ENCODE data around the gene LRRC2. TPM values are rescaled to one million over a fixed set of nuclear protein-coding genes. Genes with fewer than 3 reads are reported as not detected.

The LRRC2 gene
- total and polyA plus RNA-seq, 2 donors (not counting 3 experiments of a cell fraction or from before 2014, with no cell fraction given): 0.14 to 0.73 TPM

DNA sequence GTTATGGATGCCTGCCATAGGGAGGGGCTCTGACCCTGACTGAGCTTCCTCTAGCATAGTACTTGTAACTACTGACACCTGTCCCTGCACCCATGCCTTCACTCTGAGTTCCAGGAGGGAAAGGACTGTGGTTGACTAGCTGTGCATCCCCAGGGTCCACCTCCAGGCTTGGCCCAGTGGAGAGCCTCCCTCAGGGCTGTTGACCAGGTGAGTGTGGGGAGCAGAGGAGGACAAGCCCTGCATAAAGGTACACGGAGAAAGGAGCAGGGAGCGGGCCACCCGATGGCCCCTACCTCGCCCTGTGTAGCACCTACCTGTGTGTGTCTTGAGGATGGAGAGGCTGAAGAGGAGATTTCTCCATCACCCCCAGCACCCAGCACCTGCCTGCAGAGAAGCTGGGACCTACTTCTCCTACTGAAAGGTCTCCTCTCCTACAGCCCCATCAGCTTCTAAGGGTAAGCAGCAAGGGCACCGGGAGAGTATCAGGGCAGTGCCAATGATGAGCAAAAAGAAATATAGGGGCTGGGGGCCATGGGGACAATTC, 94.7 kb downstream of the LRRC2 start:
- H3K4me2 ChIP-seq (ENCODE audit: insufficient read depth, low read length): no peak overlapping the region
- H3K9me3 ChIP-seq (replicated peaks; ENCODE audit: control insufficient read depth, insufficient read depth, low read length): no peaks in the 10 kb centered on the region
- DNase-seq (ENCODE audit: low read depth, low spot score) (no peak), FAIRE-seq (no peak)
- no peak overlapping the region for H3K9ac ChIP-seq (replicated peaks; ENCODE audit: extremely low read depth, insufficient read depth, low read length)
- BruUV-seq (replicated peaks): no TSS peak
- H2AFZ ChIP-seq (ENCODE audit: low read depth, low read length): no peak overlapping the region
- no peaks in the 10 kb centered on the region for H3K9me1 ChIP-seq (replicated peaks; ENCODE audit: control insufficient read depth, extremely low read depth, insufficient read depth, low read length)
- ChIA-PET CTCF (interaction anchor here (1.0 to 1.4 kb wide), 3 partner anchors 18 to 87 kb away, joined by 3 to 7 read pairs (median 3); no protein-coding TSS in a partner anchor), POLR2A (no interaction called here)
- H3K27ac ChIP-seq (ENCODE audit: insufficient read depth, low read depth, low read length): no peak overlapping the region
- H3K4me1 ChIP-seq (ENCODE audit: control insufficient read depth, extremely low read depth, insufficient read depth, low read length): no peaks in the 10 kb centered on the region
- intact Hi-C loops (cut with micrococcal nuclease) (no loop called here), dilution Hi-C loops (cut with MboI; ENCODE audit: extremely low pct_ligation_motif_present, low sequenced_read_pairs) (no loop called here)
- H3K4me3 ChIP-seq (replicated peaks in 1 of 3; ENCODE audit: insufficient read depth in 1 of 3, low read depth in 1 of 3, low read length in 3 of 3): no peak overlapping the region
- no peaks in the 10 kb centered on the region for H3K36me3 ChIP-seq (ENCODE audit: control insufficient read depth in 2 of 2, extremely low read depth in 1 of 2, insufficient read depth in 2 of 2, low read length in 2 of 2)
- no peaks in the 10 kb centered on the region for H3K79me2 ChIP-seq (ENCODE audit: control insufficient read depth, insufficient read depth, low read length)
- TF ChIP-seq, protein P1, sequence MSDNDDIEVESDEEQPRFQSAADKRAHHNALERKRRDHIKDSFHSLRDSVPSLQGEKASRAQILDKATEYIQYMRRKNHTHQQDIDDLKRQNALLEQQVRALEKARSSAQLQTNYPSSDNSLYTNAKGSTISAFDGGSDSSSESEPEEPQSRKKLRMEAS (IDR thresholded peaks at IDR 0.05; ENCODE audit: insufficient read depth, insufficient read length): no peak
- TF ChIP-seq FOS (IDR thresholded peaks at IDR 0.05; ENCODE audit: borderline replicate concordance, insufficient read depth, low read length) (no peak), EZH2 (IDR thresholded peaks at IDR 0.05; ENCODE audit: borderline replicate concordance, low read depth, low read length, severe bottlenecking) (no peak), JUN (IDR thresholded peaks at IDR 0.05; ENCODE audit: borderline replicate concordance, insufficient read depth, insufficient read length, low read depth) (no peak)
- TF ChIP-seq, protein P2, sequence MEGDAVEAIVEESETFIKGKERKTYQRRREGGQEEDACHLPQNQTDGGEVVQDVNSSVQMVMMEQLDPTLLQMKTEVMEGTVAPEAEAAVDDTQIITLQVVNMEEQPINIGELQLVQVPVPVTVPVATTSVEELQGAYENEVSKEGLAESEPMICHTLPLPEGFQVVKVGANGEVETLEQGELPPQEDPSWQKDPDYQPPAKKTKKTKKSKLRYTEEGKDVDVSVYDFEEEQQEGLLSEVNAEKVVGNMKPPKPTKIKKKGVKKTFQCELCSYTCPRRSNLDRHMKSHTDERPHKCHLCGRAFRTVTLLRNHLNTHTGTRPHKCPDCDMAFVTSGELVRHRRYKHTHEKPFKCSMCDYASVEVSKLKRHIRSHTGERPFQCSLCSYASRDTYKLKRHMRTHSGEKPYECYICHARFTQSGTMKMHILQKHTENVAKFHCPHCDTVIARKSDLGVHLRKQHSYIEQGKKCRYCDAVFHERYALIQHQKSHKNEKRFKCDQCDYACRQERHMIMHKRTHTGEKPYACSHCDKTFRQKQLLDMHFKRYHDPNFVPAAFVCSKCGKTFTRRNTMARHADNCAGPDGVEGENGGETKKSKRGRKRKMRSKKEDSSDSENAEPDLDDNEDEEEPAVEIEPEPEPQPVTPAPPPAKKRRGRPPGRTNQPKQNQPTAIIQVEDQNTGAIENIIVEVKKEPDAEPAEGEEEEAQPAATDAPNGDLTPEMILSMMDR (IDR thresholded peaks at IDR 0.05; ENCODE audit: extremely low read depth in 1 of 2, insufficient read depth in 1 of 2, low read depth in 1 of 2, low read length in 2 of 2): no peak
- H4K20me1 ChIP-seq (replicated peaks; ENCODE audit: control insufficient read depth, extremely low read depth, insufficient read depth, low read length): no peaks in the 10 kb centered on the region
- H3K27me3 ChIP-seq (ENCODE audit: control insufficient read depth in 2 of 2, insufficient read depth in 2 of 2, low read length in 2 of 2): peaks cover 5 to 6% of the 10 kb centered on the region in 2 experiments
